Stimulated activated CD4-positive, alpha-beta T cell treated with anti-CD3 and anti-CD28 coated beads, TNF-alpha, amount 100 ng/mL, for 24 hours (primary cell): ENCODE measurements around the gene SEPTIN14.
"Not testable (repeated sequence)": the region's sequence is repeated elsewhere in the genome, so short reads cannot be mapped to it uniquely, and the experiment has no call there.

Source experiments
- DNase-seq, 3 experiments: peaks; one replicate each; pipeline ENCODE4 v3.0.0-alpha.2; 2020; ENCODE audit warnings: low read depth in 3 of 3

The SEPTIN14 gene

GRCh38 chr7:55785444-55785843 lies 77.1 kb downstream of the SEPTIN14 start:
- not testable (repeated sequence) for DNase-seq

DNA sequence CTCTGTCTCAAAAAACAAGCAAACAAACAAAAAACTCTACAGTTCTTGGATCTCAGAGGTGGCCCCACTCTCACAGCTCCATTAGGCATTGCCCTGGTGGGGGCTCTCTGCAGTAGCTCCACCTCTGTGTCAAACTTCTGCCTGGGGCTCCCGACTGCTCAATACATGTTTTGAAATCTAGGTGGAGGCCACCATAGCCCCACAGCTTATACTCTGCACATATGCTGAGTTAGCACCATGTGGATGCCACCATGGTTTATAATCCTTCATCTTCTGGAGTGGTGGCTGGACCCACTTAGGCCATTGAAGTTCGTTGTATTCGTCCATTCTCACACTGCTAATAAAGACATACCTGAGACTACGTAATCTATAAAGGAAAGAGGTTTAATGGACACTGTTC lies 78.4 kb downstream of the SEPTIN14 start:
- no peak for DNase-seq

DNA sequence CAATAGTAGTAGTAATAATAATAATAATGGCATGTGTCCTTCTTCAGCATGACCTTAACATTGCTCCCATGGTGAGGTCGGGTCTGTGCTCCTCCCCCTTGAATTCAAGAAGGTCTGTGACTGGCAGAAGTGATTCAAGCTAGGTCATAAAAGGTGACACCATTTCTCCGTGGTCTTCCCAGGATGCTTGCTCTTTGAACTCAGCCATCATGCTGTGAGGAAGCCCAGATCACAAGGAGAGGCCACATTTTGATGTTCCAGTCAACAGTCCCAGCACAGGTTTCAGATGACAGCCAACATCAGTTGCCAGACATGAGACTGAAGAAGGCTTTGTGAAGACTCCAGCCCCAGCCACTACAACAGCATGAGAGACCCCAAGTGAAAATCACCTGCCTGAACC lies 83.9 kb downstream of the SEPTIN14 start:
- DNase-seq: no peak

- no peak for DNase-seq
These were observed 86.4 kb downstream of the SEPTIN14 start for GRCh38 chr7:55776196-55776595.

DNA sequence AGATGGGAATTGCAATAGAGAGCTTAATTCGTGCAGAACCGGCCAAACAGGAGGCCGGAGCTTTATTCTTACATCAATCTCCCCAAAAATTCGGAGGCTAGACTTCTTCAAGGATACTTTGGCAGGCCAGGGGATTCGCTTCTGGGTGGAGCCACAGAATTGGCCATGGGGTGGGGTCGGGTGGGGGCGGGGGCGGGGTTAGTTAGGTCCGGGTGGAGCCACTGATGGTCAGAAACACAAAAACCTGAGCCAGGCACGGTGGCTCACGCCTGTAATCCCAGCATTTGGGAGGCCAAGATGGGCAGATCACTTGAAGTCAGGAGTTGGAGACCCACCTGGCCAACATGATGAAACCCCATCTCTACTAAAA lies 87.5 kb downstream of the SEPTIN14 start:
- DNase-seq: no peak

DNA sequence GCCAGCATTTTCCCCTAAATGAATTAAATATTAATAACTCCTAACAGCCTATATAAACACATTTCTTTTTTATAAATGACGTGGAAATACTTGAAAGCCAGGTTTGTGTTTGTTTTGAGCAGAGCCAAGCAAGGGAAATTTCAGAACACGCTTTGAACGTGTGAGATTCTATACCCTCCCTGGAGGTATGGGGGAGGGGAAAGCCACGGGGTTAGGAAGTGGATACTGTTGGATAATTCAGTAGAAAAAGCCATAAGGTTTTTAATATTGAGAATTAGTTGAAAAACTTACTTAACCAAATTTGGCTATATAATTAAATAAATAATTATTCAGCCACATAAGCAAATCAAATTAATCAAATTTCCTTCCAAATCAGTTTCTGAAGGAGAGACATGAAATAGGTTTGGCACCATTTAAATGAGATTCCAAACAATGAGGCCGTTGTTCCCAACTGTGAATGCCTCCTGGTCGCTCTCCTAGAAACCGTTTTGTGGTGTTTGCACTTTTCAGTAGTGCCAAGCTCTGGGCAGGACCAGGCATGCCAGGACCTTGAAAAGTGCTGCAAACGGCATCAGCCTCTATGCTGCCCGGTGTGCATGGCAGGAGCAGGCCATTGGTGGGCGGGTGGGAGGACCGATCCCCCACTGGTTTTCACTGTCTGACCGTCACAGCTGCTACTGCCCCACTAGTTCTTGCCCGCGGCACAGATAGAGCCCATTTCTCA lies 88.1 kb downstream of the SEPTIN14 start:
- no peak for DNase-seq

- DNase-seq: no peak
These were observed 91.8 kb downstream of the SEPTIN14 start for GRCh38 chr7:55770778-55771177.

- DNase-seq: not testable (repeated sequence)
These were observed 109.2 kb downstream of the SEPTIN14 start for GRCh38 chr7:55753274-55753862.

DNA sequence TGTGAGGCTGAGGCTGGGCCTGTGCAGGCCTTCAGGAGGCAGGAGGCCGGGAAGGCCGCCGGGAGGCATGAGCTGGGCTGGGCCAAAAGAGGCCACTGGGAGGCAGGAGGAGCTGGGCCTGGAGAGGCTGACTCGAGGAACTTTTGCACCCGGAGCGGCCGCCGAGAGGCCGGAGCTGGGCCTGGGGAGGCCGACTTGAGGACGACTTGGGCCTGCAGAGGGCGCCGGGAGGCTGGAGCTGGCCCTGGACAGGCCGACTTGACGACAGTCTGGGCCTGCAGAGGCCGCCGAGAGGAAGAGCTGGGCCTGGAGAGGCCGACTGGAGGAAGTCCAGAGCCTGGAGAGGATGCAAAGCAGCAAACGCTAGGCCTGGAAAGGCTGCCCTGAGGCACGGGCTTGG lies 117.8 kb downstream of the SEPTIN14 start:
- DNase-seq: not testable (repeated sequence)
